ENCODE measurements around the gene IRF9.

IRF9 gene

DNA sequence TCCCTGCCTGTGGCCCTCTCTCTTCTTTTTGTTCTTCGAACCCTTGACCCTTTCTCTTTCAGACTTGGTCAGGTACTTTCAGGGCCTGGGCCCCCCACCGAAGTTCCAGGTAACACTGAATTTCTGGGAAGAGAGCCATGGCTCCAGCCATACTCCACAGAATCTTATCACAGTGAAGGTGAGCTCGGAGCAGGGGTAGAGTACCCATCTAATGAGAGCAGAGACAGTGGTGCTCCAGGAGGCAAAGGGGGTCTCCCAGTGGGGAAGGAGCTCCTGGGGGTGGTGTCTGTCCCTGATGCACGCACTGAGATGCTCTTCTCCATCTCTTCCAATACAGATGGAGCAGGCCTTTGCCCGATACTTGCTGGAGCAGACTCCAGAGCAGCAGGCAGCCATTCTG, 4.7 kb downstream of the IRF9 start:
- no peak for DNase-seq (ENCODE audit: low read depth)
- TF ChIP-seq, protein P1, sequence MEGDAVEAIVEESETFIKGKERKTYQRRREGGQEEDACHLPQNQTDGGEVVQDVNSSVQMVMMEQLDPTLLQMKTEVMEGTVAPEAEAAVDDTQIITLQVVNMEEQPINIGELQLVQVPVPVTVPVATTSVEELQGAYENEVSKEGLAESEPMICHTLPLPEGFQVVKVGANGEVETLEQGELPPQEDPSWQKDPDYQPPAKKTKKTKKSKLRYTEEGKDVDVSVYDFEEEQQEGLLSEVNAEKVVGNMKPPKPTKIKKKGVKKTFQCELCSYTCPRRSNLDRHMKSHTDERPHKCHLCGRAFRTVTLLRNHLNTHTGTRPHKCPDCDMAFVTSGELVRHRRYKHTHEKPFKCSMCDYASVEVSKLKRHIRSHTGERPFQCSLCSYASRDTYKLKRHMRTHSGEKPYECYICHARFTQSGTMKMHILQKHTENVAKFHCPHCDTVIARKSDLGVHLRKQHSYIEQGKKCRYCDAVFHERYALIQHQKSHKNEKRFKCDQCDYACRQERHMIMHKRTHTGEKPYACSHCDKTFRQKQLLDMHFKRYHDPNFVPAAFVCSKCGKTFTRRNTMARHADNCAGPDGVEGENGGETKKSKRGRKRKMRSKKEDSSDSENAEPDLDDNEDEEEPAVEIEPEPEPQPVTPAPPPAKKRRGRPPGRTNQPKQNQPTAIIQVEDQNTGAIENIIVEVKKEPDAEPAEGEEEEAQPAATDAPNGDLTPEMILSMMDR (conservative IDR thresholded peaks at IDR 0.05; ENCODE audit: low read length) = no peak
- no peak overlapping the region for H3K4me3 ChIP-seq (ENCODE audit: low read length)

DNA sequence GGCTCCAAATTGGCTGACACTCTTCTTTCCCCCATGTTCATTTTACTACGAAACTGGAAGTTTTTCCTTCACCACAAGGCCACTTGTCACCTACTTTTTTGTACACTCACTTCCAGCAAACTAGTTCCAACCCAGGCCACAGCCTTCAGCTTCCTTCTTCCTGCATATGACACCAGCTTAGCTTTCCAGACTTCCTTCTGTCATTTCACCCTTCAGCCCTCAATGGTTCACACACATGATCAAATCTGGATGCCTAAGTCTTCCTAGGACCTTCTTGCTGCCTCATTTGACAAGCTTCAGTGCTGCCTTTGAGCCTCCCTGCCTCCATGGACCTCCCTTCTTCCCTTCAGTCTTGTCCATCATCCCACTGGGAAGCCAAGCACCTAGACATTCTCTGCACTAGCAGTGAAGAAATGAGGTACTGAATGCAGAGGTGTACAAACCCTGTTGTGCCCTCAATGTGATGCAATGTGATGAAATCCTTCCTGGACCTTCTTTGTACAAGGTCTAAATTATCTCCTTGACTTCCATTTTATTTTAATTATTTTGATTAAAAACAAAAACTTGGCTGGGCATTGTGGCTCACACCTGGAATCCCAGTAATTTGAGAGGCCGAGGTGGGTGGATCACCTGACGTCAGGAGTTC, 6.5 kb downstream of the IRF9 start:
- TF ChIP-seq, protein P1 (conservative IDR thresholded peaks at IDR 0.05; ENCODE audit: low read length) = no peak
- DNase-seq (ENCODE audit: low read depth) = no peak
- no peak overlapping the region for H3K4me3 ChIP-seq (ENCODE audit: low read length)

DNA sequence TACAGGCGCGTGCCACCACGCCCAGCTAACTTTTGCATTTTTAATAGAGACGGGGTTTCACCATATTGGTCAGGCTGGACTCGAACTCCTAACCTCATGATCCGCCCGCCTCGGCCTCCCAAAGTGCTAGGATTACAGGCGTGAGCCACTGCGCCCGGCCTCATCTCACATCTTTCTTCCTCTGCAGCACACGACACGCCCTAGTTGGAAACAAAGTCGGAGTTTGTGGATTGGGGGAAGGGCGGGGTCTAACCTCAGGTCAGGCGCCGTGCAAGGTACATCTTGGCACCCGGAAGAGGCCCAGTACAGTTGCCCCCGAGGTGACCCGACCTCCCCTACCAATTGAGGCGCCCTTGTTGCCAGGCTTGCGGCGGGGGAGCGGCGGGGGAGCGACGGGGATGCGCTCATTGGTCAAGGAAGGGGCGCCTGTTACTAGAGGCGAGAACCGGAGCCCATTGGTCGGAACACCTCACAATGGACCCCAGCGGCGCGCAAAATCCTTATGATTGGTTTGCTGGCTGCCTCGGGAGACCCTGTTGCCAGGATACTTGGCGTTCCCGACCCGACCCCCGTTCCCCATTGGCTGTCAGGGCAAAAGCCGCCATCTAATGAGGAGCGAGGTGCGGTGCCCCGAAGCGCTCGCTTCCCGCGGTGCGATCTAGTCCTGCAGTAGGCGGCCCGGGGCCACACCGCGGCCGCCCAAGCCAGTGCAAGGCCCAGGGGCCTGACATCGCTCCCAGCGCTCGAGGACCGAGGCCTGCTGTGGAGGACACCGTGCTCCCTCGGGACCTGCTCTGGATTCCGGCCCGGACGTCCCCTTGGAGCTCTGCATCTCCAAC, 10.6 kb downstream of the IRF9 start, which contains the start of gene REC8:
Gene REC8, plus strand, starts transcription at position 659 of the 839 bp plus-strand sequence. CDS start 473 bp downstream, outside the sequence.
- TF ChIP-seq, protein P1 (conservative IDR thresholded peaks at IDR 0.05; ENCODE audit: low read length) = no peak
- H3K4me3 ChIP-seq (ENCODE audit: low read length) = no peak within 1 kb of the TSS
- DNase-seq (ENCODE audit: low read depth) = no peak

DNA sequence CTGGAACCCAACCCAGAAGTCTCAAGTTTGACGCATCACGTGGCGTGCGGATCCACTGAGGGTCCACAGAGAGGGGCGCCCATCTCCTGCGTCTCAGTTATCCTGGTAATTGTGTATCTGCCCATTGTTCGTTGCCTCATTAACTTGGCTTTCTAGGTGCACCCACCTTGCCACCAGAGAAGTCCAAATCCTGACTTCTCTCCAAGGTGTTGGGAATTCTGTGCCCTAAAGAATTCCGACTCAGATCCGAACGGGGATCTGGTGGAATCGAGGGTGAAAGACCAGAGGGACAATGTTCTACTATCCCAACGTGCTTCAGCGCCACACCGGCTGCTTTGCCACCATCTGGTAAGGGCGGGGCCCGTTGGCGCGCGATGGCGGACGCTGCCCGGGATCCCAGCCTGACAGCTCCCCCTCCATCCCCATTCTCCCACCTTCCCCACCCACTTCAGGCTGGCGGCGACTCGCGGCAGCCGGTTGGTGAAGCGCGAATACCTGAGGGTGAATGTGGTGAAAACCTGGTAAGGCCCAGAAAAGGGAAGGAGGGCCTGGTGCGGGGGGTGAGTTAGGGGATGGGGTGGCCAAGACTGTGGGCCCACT, 11.3 kb downstream of the IRF9 start:
- no peak overlapping the region for H3K4me3 ChIP-seq (ENCODE audit: low read length)

DNA sequence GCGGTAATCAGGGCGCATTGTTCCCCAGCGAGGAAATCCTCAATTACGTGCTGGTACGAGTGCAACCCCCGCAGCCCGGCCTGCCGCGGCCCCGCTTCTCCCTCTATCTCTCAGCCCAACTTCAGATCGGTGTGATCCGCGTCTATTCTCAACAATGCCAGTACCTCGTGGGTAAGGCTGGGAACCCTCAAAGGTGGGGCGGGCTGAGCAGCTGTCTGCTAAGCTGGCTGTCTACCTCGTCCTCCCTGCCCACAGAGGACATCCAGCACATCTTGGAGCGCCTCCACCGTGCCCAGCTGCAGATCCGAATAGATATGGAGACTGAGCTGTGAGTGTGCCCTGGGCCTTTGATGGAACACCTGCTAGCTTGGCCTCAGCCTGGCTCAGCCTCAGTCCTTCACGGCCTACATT, 11.8 kb downstream of the IRF9 start:
- no peak for DNase-seq (ENCODE audit: low read depth)
- H3K4me3 ChIP-seq (ENCODE audit: low read length) = no peak overlapping the region
- TF ChIP-seq, protein P1 (conservative IDR thresholded peaks at IDR 0.05; ENCODE audit: low read length) = no peak

More for the DNA sequence above, 11.3 kb downstream of the IRF9 start:
- no peak for DNase-seq (ENCODE audit: low read depth)
- TF ChIP-seq, protein P1 (conservative IDR thresholded peaks at IDR 0.05; ENCODE audit: low read length) = no peak

DNA sequence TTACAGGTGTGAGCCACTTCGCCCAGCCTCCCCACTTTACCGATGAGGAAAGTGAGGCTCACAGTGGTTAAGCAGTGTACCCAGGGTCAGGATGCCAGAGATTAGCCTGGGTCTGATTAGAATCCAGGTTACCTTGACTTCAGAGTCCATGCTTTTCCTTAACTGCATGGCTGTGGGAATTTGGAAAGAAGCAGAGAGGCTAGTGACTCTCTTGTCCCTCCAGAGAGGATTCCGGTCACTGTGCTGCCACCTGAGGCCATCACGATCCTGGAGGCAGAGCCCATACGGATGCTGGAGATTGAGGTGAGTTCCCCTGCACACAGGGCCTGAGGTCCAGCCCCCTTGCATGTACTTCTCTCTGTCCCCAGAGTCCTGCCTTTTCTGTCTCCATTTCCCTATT, 15.5 kb downstream of the IRF9 start:
- TF ChIP-seq, protein P1 (conservative IDR thresholded peaks at IDR 0.05; ENCODE audit: low read length) = no peak
- no peak overlapping the region for H3K4me3 ChIP-seq (ENCODE audit: low read length)
- DNase-seq (ENCODE audit: low read depth) = no peak
